ENCODE data around the gene SLC44A4.
"Not testable (repeated sequence)": the region's sequence is repeated elsewhere in the genome, so short reads cannot be mapped to it uniquely, and the experiment has no call there.

SLC44A4 gene

GRCh38 chr6:31874084-31874670, 4.6 kb downstream of the SLC44A4 start:
- H3K4me3 ChIP-seq (replicated peaks; ENCODE audit: low read depth, low read length) = no peak overlapping the region
- DNase-seq (ENCODE audit: low read depth) = no peak
- TF ChIP-seq CTCF (IDR thresholded peaks at IDR 0.05; ENCODE audit: low read length, missing control alignments) = no peak

- peak; percentile 29 for DNase-seq (ENCODE audit: low read depth)
- no peak overlapping the region for H3K4me3 ChIP-seq (replicated peaks; ENCODE audit: low read depth, low read length)
- no peak for TF ChIP-seq CTCF (IDR thresholded peaks at IDR 0.05; ENCODE audit: low read length, missing control alignments)
These were observed 7.6 kb downstream of the SLC44A4 start for GRCh38 chr6:31871046-31871659.

- no peak for TF ChIP-seq CTCF (IDR thresholded peaks at IDR 0.05; ENCODE audit: low read length, missing control alignments)
- no peak overlapping the region for H3K4me3 ChIP-seq (replicated peaks; ENCODE audit: low read depth, low read length)
- no peak for DNase-seq (ENCODE audit: low read depth)
These were observed 8.3 kb downstream of the SLC44A4 start for GRCh38 chr6:31870385-31870921.

GRCh38 chr6:31869343-31869742, 9.5 kb downstream of the SLC44A4 start:
- no peak overlapping the region for H3K4me3 ChIP-seq (replicated peaks; ENCODE audit: low read depth, low read length)
- no peak for TF ChIP-seq CTCF (IDR thresholded peaks at IDR 0.05; ENCODE audit: low read length, missing control alignments)
- DNase-seq (ENCODE audit: low read depth) = no peak

GRCh38 chr6:31868658-31868971, 10.2 kb downstream of the SLC44A4 start:
- not testable (repeated sequence) for DNase-seq (ENCODE audit: low read depth)

GRCh38 chr6:31865205-31866118, 13.3 kb downstream of the SLC44A4 start:
- no peak for DNase-seq (ENCODE audit: low read depth)
- H3K4me3 ChIP-seq (replicated peaks; ENCODE audit: low read depth, low read length) = no peak overlapping the region
- no peak for TF ChIP-seq CTCF (IDR thresholded peaks at IDR 0.05; ENCODE audit: low read length, missing control alignments)

More at GRCh38 chr6:31868658-31868971, 10.2 kb downstream of the SLC44A4 start:
- not testable (repeated sequence) for H3K4me3 ChIP-seq (replicated peaks; ENCODE audit: low read depth, low read length)

GRCh38 chr6:31864818-31865204, 14.0 kb downstream of the SLC44A4 start:
- DNase-seq (ENCODE audit: low read depth) = no peak
- H3K4me3 ChIP-seq (replicated peaks; ENCODE audit: low read depth, low read length) = no peak overlapping the region
- TF ChIP-seq CTCF (IDR thresholded peaks at IDR 0.05; ENCODE audit: low read length, missing control alignments) = no peak

- DNase-seq (ENCODE audit: low read depth) = not testable (repeated sequence)
- peak overlapping the region; percentile 63 for H3K4me3 ChIP-seq (replicated peaks; ENCODE audit: low read depth, low read length)
These were observed 14.7 kb downstream of the SLC44A4 start for GRCh38 chr6:31864123-31864562.
